IMR-90 (cell line): ENCODE measurements around the gene TRIM2. TPM values are rescaled to one million over a fixed set of nuclear protein-coding genes. Genes with fewer than 3 reads are reported as not detected.
A peak's percentile ranks its signal among the peaks of the same experiment; 100 is the strongest.

Experiments
- ATAC-seq: fragments of 200-7000 bp; cut with Tn5 transposase; 2 replicates; pipeline ENCODE4 v1.9.1; 2020; ENCODE audit warnings: low read depth, mild to moderate bottlenecking, moderate library complexity
- BruUV-seq: library from RNA; stranded (reverse); fragments of 400-500 nt; replicated peaks from 2 replicates; lab custom pipeline; 2021; lab: Mats Ljungman, UMichigan
- CTCF ChIA-PET: fragments of 300-600 bp; formaldehyde crosslinking; extraction: SDS; loops from one replicate; lab custom pipeline; 2021; ENCODE audit warnings: antibody characterized with exemption; lab: Yijun Ruan, JAX
- POLR2A ChIA-PET: fragments of 300-600 bp; sonication (Branson Sonifier 250); formaldehyde crosslinking; loops from one replicate; lab custom pipeline; 2022; ENCODE audit warnings: antibody characterized with exemption; ENCODE audit not compliant: unreplicated experiment; lab: Charles Lee
- DNase-seq: peaks from one replicate; pipeline ENCODE4 v3.0.0; 2013
- H2AFZ ChIP-seq: replicated peaks from 2 replicates; pipeline ENCODE3; 2013; ENCODE audit warnings: low read length, mild to moderate bottlenecking; ENCODE audit not compliant: poor library complexity
- H2AK5ac ChIP-seq: 2 replicates; pipeline ENCODE4 v1.6.1; 2013; ENCODE audit warnings: low read depth, low read length, inconsistent platforms
- H2AK9ac ChIP-seq: replicated peaks from 2 replicates; pipeline ENCODE3; 2013; ENCODE audit warnings: mild to moderate bottlenecking, low read depth, low read length, moderate library complexity; ENCODE audit not compliant: poor library complexity
- H2BK120ac ChIP-seq: 2 replicates; pipeline ENCODE4 v1.6.1; 2013; ENCODE audit warnings: low read depth, low read length, inconsistent platforms
- H2BK15ac ChIP-seq: 3 replicates; pipeline ENCODE4 v1.6.1; 2013; ENCODE audit warnings: low read depth, low read length, inconsistent platforms
- H2BK20ac ChIP-seq: 2 replicates; pipeline ENCODE4 v1.6.1; 2013; ENCODE audit warnings: low read depth, mild to moderate bottlenecking, inconsistent platforms, low read length, moderate library complexity
- H2BK5ac ChIP-seq: 2 replicates; pipeline ENCODE4 v1.6.1; 2013; ENCODE audit warnings: mild to moderate bottlenecking, low read depth, low read length, inconsistent platforms; ENCODE audit not compliant: poor library complexity, severe bottlenecking
- H3K14ac ChIP-seq: replicated peaks from 2 replicates; pipeline ENCODE4 v1.6.1; 2013; ENCODE audit warnings: low read depth, low read length, inconsistent platforms
- H3K18ac ChIP-seq: 2 replicates; pipeline ENCODE4 v1.6.1; 2013; ENCODE audit warnings: low read depth, low read length, control low read depth
- H3K23ac ChIP-seq: 2 replicates; pipeline ENCODE4 v1.6.1; 2013; ENCODE audit warnings: low read depth, low read length, inconsistent platforms
- H3K27ac ChIP-seq: 2 replicates; pipeline ENCODE4 v1.5.1; 2013; ENCODE audit warnings: mild to moderate bottlenecking, control low read depth, low read length; ENCODE audit not compliant: insufficient read depth
- H3K27me3 ChIP-seq: 2 replicates; pipeline ENCODE4 v1.6.1; 2013; ENCODE audit warnings: low read length; ENCODE audit not compliant: control insufficient read depth, insufficient read depth
- H3K36me3 ChIP-seq: 2 replicates; pipeline ENCODE4 v1.6.1; 2013; ENCODE audit warnings: low read length, mixed read lengths; ENCODE audit not compliant: control insufficient read depth, insufficient read depth
- H3K4ac ChIP-seq: 2 replicates; pipeline ENCODE4 v1.6.1; 2013; ENCODE audit warnings: low read depth, low read length, inconsistent platforms
- H3K4me1 ChIP-seq: 2 replicates; pipeline ENCODE4 v1.6.1; 2013; ENCODE audit warnings: low read length, mixed read lengths; ENCODE audit not compliant: control insufficient read depth, insufficient read depth
- H3K4me2 ChIP-seq: 2 replicates; pipeline ENCODE4 v1.6.1; 2013; ENCODE audit warnings: low read depth, mild to moderate bottlenecking, control low read depth, low read length, moderate library complexity
- H3K4me3 ChIP-seq: 2 replicates; pipeline ENCODE4 v1.5.1; 2013; ENCODE audit warnings: low read depth, mild to moderate bottlenecking, control low read depth, low read length, moderate library complexity; ENCODE audit not compliant: insufficient read depth
- H3K56ac ChIP-seq: 2 replicates; pipeline ENCODE4 v1.6.1; 2013; ENCODE audit warnings: low read length, inconsistent platforms; ENCODE audit not compliant: insufficient read depth; ENCODE audit errors: extremely low read depth
- H3K79me1 ChIP-seq, 2 experiments: 2 replicates each; pipeline ENCODE4 v1.6.1; 2013; ENCODE audit warnings: low read length in 2 of 2, inconsistent platforms in 1 of 2, low read depth in 1 of 2
- H3K9ac ChIP-seq: 2 replicates; pipeline ENCODE4 v1.6.1; 2013; ENCODE audit warnings: low read depth, low read length, control low read depth
- H3K9me1 ChIP-seq: 2 replicates; pipeline ENCODE4 v1.6.1; 2013; ENCODE audit warnings: low read length, inconsistent platforms; ENCODE audit not compliant: insufficient read depth
- H3K9me3 ChIP-seq: 2 replicates; pipeline ENCODE4 v1.6.1; 2013; ENCODE audit warnings: low read length; ENCODE audit not compliant: control insufficient read depth, insufficient read depth
- H4K20me1 ChIP-seq: 2 replicates; pipeline ENCODE4 v1.6.1; 2013; ENCODE audit warnings: low read length, inconsistent platforms; ENCODE audit not compliant: insufficient read depth
- H4K5ac ChIP-seq: 2 replicates; pipeline ENCODE4 v1.6.1; 2013; ENCODE audit warnings: mild to moderate bottlenecking, low read depth, low read length, control low read depth
- H4K8ac ChIP-seq, 2 experiments: 2 replicates each; pipeline ENCODE4 v1.6.1; 2013; ENCODE audit warnings: low read depth in 2 of 2, low read length in 2 of 2, control low read depth in 1 of 2, inconsistent platforms in 1 of 2
- H4K91ac ChIP-seq: 2 replicates; pipeline ENCODE4 v1.6.1; 2013; ENCODE audit warnings: low read depth, low read length, inconsistent platforms; ENCODE audit not compliant: insufficient read depth
- POLR2A ChIP-seq: IDR thresholded peaks from 2 replicates; pipeline ENCODE4 v1.6.1; 2012; ENCODE audit warnings: mild to moderate bottlenecking, low read depth, low read length
- WGBS, 2 experiments: methylation state at CpG; one replicate each; pipeline versions ENCODE4 v1.1.5 to v1.1.7; 2013; ENCODE audit warnings: missing lambda C conversion rate in 2 of 2; ENCODE audit not compliant: insufficient read length in 1 of 2; ENCODE audit errors: extremely low coverage in 2 of 2; 5-methylcytosine and 5-hydroxymethylcytosine counted together
- dilution Hi-C: fragments of 300-500 bp; cut with HindIII; formaldehyde crosslinking; loops from one replicate; pipeline ENCODE4 v1.14.3; 2018; ENCODE audit warnings: low sequenced_read_pairs; ENCODE audit not compliant: unreplicated experiment
- in situ Hi-C: fragments of 300-500 bp; cut with MboI; formaldehyde crosslinking; loops from 3 replicates; pipeline ENCODE4 v1.14.3; 2019; ENCODE audit warnings: low sequenced_read_pairs, inconsistent platforms, mixed read lengths
- intact Hi-C: fragments of 100-400 bp; cut with micrococcal nuclease; formaldehyde crosslinking; loops from 2 replicates; pipeline ENCODE4 v1.10.0; 2022
- polyA plus RNA-seq, 3 experiments: library from polyadenylated mRNA; depleted of rRNA; stranded (reverse); fragments of >200 nt; gene quantifications; 2 replicates each; pipeline ENCODE4 v1.2.3, GENCODE V29; 2012; ENCODE audit warnings: low replicate concordance in 1 of 3
- total RNA-seq: library from RNA; depleted of rRNA; stranded (reverse); fragments of >200 nt; gene quantifications from 2 replicates; pipeline ENCODE4 v1.2.3, GENCODE V29; 2012

The TRIM2 gene
- total and polyA plus RNA-seq, 2 of the 4 experiments (the other 2 are of a cell fraction): 16.0 to 64.2 TPM

DNA sequence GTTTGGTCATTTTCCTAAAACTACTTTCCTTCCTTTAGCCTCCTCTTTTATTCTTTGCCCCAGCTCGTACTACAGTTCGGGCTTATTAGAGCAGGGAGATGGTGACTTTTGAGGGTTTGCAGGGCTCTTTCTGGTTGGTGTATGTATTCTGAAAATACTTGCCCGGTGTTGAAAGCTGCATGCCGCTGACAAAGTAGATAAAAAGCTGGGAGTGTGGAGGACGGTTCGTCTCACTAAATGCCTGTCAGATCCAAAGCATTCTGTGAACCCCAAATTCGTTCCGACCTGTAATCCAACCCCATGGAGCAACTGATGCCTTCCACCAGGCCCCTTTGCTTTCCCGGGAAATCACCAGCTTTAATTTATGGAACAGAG lies 19.2 kb downstream of the TRIM2 start:
- dilution Hi-C loops (no loop called here), intact Hi-C loops (loop anchor here (2.0 to 10.0 kb wide), 3 partner anchors 71 to 241 kb away; partner anchors contain the start of gene TMEM131L), in situ Hi-C loops (no loop called here)
- H2BK120ac ChIP-seq: peak overlapping the region; percentile 75; the same call in 1 of the 2 replicates
- H2AK9ac ChIP-seq: peak overlapping the region; percentile 37
- H3K9me1 ChIP-seq: peaks cover 9% of the 10 kb centered on the region; the same call in 1 of the 2 replicates
- H3K4me1 ChIP-seq: peaks cover 10% of the 10 kb centered on the region
- peak; percentile 9; the same call in 1 of the 2 replicates for ATAC-seq
- peak overlapping the region; percentile 84 for H2BK5ac ChIP-seq
- peak overlapping the region; percentile 66 for H3K4me2 ChIP-seq
- TSS peak; percentile 6 for BruUV-seq
- H3K14ac ChIP-seq: peak overlapping the region; percentile 84
- peak overlapping the region; percentile 39 for H3K4me3 ChIP-seq
- H3K4ac ChIP-seq: peak overlapping the region; percentile 66
- no peaks in the 10 kb centered on the region for H3K36me3 ChIP-seq
- peak overlapping the region; percentile 49 to 58; a peak in 2 of 4 replicates for H4K8ac ChIP-seq
- peak overlapping the region; percentile 20 for H4K91ac ChIP-seq
- peak overlapping the region; percentile 37 for H3K56ac ChIP-seq
- no peak overlapping the region; the same call in 2 of the 3 replicates for H2BK15ac ChIP-seq
- TF ChIP-seq POLR2A: no peak
- DNase-seq: no peak
- peak overlapping the region; percentile 81 for H3K23ac ChIP-seq
- H3K27me3 ChIP-seq: no peaks in the 10 kb centered on the region
- peaks cover 33 to 48% of the 10 kb centered on the region in 2 experiments for H3K79me1 ChIP-seq
- peak overlapping the region; percentile 36; the same call in 1 of the 2 replicates for H2AK5ac ChIP-seq
- no CpG with 5 or more reads among the region's 9 CpGs for WGBS, 2 experiments
- POLR2A ChIA-PET: no interaction called here
- peak overlapping the region; percentile 76 for H3K9ac ChIP-seq
- CTCF ChIA-PET: interaction anchor here (0.6 to 1.4 kb wide), 3 partner anchors 11 to 80 kb away, joined by 3 to 6 read pairs (median 4); no protein-coding TSS in a partner anchor
- H2BK20ac ChIP-seq: no peak overlapping the region
- no peaks in the 10 kb centered on the region for H3K9me3 ChIP-seq
- no peaks in the 10 kb centered on the region for H4K20me1 ChIP-seq
- peak overlapping the region; percentile 65 for H2AFZ ChIP-seq
- peak overlapping the region; percentile 86 for H3K27ac ChIP-seq
- peak overlapping the region; percentile 27 for H4K5ac ChIP-seq
- peak overlapping the region; percentile 78 for H3K18ac ChIP-seq
